Activated CD8-positive, alpha-beta memory T cell treated with anti-CD3 and anti-CD28 coated beads for 4 hours (primary cell): ENCODE results near the gene FOXJ1.

Experiments used
- DNase-seq, 2 donors: peaks; one replicate each; pipeline ENCODE4 v3.0.0-alpha.2; 2020; ENCODE audit warnings: low read depth in 2 of 2

FOXJ1 gene

GRCh38 chr17:76160896-76161528 lies 20.0 kb upstream of the FOXJ1 start:
- DNase-seq: no peak

- no peak for DNase-seq
Observed at GRCh38 chr17:76159157-76159556, 18.1 kb upstream of the FOXJ1 start.

- DNase-seq: no peak
Observed at GRCh38 chr17:76157759-76158158, 16.7 kb upstream of the FOXJ1 start.

GRCh38 chr17:76156662-76156991 lies 15.6 kb upstream of the FOXJ1 start:
- DNase-seq: no peak

- DNase-seq: no peak
Observed at GRCh38 chr17:76155988-76156661, 15.1 kb upstream of the FOXJ1 start.

- no peak for DNase-seq
Observed at GRCh38 chr17:76154936-76155845, 14.1 kb upstream of the FOXJ1 start.

GRCh38 chr17:76154292-76154691 lies 13.2 kb upstream of the FOXJ1 start:
- no peak for DNase-seq

GRCh38 chr17:76153640-76154039 lies 12.6 kb upstream of the FOXJ1 start:
- no peak for DNase-seq

- DNase-seq: no peak
Observed at GRCh38 chr17:76153202-76153601, 12.2 kb upstream of the FOXJ1 start.

GRCh38 chr17:76152591-76152990 lies 11.5 kb upstream of the FOXJ1 start:
- no peak for DNase-seq

GRCh38 chr17:76151896-76152454 lies 10.9 kb upstream of the FOXJ1 start:
- DNase-seq: no peak

GRCh38 chr17:76150712-76151622 lies 9.9 kb upstream of the FOXJ1 start:
- DNase-seq: no peak

- DNase-seq: no peak
Observed at GRCh38 chr17:76149214-76149613, 8.2 kb upstream of the FOXJ1 start.

- no peak for DNase-seq
Observed at GRCh38 chr17:76148015-76148326, 6.9 kb upstream of the FOXJ1 start.

- no peak for DNase-seq
Observed at GRCh38 chr17:76147211-76148014, 6.4 kb upstream of the FOXJ1 start.

GRCh38 chr17:76146053-76146851 lies 5.2 kb upstream of the FOXJ1 start:
- no peak for DNase-seq

- DNase-seq: no peak
Observed at GRCh38 chr17:76145231-76146052, 4.4 kb upstream of the FOXJ1 start.

- no peak for DNase-seq
Observed at GRCh38 chr17:76142585-76143041, 1.6 kb upstream of the FOXJ1 start.

- no peak for DNase-seq
Observed at GRCh38 chr17:76142039-76142584, 1.1 kb upstream of the FOXJ1 start.
